ENCODE data around the gene FGGY.
A peak's percentile ranks its signal among the peaks of the same experiment; 100 is the strongest.
"Not testable (repeated sequence)": the region's sequence is repeated elsewhere in the genome, so short reads cannot be mapped to it uniquely, and the experiment has no call there.

FGGY gene

GRCh38 chr1:59492500-59492899 is 195.6 kb downstream of the FGGY start:
- no peak for DNase-seq

- DNase-seq = no peak
These were observed 197.4 kb downstream of the FGGY start for GRCh38 chr1:59494145-59494833.

- DNase-seq = not testable (repeated sequence)
These were observed 199.3 kb downstream of the FGGY start for GRCh38 chr1:59496156-59496555.

- no peak for DNase-seq
These were observed 200.7 kb downstream of the FGGY start for GRCh38 chr1:59497616-59498015.

- DNase-seq = no peak
These were observed 201.7 kb downstream of the FGGY start for GRCh38 chr1:59498640-59499039.

- DNase-seq = no peak
These were observed 202.5 kb downstream of the FGGY start for GRCh38 chr1:59499273-59499942.

- no peak for DNase-seq
These were observed 203.2 kb downstream of the FGGY start for GRCh38 chr1:59499943-59500569.

GRCh38 chr1:59500950-59501742 is 204.3 kb downstream of the FGGY start:
- DNase-seq = no peak

GRCh38 chr1:59502009-59502691 is 205.3 kb downstream of the FGGY start:
- DNase-seq = no peak

- no peak for DNase-seq
These were observed 207.4 kb downstream of the FGGY start for GRCh38 chr1:59504276-59504675.

GRCh38 chr1:59505596-59506028 is 208.7 kb downstream of the FGGY start:
- peak; percentile 74 for DNase-seq

- peak; percentile 24 for DNase-seq
These were observed 210.1 kb downstream of the FGGY start for GRCh38 chr1:59506952-59507351.

GRCh38 chr1:59509341-59509875 is 212.5 kb downstream of the FGGY start:
- peak; percentile 94 for DNase-seq

GRCh38 chr1:59510249-59510648 is 213.4 kb downstream of the FGGY start:
- no peak for DNase-seq

- no peak for DNase-seq
These were observed 214.9 kb downstream of the FGGY start for GRCh38 chr1:59511476-59512465.

- no peak for DNase-seq
These were observed 215.8 kb downstream of the FGGY start for GRCh38 chr1:59512702-59513101.

- DNase-seq = no peak
These were observed 217.4 kb downstream of the FGGY start for GRCh38 chr1:59514061-59514909.

GRCh38 chr1:59516881-59517280 is 220.0 kb downstream of the FGGY start:
- no peak for DNase-seq

GRCh38 chr1:59520194-59520593 is 223.3 kb downstream of the FGGY start:
- DNase-seq = no peak

- DNase-seq = no peak
These were observed 224.0 kb downstream of the FGGY start for GRCh38 chr1:59520827-59521418.
